ENCODE data around the gene OST4. TPM values are rescaled to one million over a fixed set of nuclear protein-coding genes. Genes with fewer than 3 reads are reported as not detected.

OST4 gene
- total RNA-seq, 1 donor from 2014 or later, result 209 TPM

DNA sequence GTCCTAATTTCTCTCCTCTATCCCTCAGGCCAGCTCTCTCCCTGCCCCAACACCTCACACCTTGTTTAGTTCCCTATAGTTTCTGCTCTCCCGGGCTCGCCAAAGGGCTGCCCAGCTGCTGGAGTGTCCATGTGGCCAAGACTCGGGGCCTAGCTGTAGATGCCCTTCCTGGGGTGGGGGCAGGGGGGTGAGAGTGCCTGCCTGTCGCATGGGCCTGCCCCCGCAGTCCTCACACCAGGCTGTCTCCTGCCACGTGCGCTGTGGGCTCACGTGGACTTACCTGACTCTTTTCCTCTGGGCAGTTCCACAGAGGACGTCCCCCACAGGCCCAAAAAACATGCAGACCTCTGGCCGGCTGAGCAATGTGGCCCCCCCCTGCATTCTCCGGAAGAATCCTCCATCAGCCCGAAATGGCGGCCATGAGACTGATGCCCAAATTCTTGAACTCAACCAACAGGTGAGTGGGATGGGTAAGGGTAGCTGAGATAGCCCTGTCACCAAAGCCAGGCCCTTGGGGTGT is 46.1 kb downstream of the OST4 start:
- no peak for DNase-seq

DNA sequence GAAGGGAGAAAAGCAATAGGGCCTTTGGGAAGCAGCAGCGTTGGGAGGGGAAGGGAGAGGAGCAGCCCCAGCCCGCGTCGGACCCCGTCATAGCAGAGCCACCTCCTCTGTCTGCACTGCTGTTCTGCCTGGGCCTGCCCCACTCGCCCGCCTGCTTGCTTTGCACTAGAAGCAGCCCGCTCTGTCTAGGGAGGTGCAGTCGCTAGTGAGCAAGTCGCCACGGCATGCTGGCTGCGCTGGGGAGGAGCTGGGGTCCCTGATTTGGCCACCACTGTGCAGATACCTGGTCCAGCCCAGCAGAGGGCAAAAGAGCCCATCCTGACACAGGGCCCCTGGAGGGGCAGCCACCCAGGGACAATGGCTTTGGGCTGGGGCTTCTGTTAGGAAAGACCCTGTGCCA is 46.6 kb downstream of the OST4 start:
- no peak for DNase-seq

DNA sequence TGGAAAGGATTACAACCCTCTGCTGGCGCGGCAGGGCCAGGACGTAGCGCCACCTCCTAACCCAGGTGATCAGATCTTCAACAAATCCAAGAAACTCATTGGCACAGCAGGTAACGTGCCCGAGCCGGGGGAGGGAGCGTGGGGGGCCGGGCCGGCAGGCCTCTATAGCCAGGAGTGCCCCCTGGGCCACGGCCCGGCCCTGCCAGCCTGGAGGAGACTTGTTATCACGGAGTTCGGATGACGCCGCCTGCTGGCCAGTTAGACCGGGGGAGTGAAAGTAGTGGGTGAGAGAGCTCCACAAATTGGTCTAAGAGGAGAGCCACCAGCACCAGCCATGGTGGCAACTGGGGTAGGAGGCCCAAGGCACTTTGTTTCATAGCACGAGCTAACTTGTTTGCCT is 47.3 kb downstream of the OST4 start:
- no peak for DNase-seq

DNA sequence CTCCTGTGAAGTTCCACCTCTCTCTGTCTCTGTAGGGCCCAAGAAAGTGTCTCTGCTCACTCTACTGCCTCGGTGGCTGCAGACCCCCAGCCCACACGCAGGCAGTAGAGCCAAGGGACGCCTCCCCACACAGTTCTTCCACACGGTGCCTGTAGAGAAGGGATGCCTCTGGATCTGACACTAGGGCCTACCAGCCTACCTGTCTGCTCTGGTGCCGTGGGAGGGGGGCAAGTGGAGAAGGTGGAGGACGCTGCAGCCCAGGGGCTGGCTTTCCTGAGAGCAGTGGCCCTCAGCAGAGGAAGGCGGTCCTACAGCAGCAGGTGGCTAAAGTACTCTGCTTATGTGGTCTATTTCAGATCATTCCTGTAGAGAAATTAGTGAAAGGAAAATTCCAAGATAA is 47.7 kb downstream of the OST4 start:
- DNase-seq, result no peak

DNA sequence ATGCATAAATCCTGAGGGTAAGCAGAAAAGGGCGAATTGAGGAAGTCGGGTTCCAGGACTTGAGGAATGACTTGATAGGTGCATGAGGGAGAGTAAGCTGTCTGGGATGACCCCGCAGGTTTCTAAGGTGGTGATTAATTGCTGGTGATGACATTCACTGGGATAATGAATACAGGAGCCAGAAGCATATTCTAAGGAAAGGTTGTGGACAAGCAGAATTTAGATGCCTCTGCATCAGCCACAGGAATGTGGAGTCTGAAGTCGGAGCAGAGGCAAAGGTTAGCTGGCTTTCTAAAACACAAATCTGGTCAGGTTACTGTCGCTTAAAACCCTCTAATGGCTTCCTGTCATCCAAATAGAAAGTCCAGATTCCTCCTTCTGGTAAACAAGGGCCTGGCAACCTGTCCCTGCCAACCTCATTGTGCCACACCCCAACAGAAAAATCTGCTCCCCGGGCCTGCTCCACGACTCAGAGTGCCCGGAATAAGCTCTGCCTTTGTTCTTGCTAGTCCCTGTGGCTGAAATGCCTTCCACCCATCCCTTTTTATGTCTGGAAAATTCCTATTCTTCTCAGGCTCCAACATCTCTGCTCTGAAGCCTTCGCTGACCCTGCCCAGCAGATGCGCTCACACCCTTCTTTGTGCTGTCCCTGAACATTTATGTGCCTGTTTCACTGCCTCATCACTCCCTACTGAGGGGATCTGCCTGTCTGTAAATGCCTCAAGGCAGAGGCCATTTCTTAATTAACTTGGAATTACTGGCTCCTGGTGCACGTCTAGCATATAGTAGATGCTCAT is 50.0 kb downstream of the OST4 start:
- no peak for DNase-seq

Other genes starting within 250 kb of the OST4 start
- 3.3 TPM for gene DPYSL5, start 223.5 kb downstream of the OST4 start, total RNA-seq
- gene MAPRE3, start 101.0 kb downstream of the OST4 start, total RNA-seq, result 4.0 TPM
- 21.0 TPM for gene TMEM214, start 38.7 kb downstream of the OST4 start, total RNA-seq
- gene AGBL5, start 20.0 kb downstream of the OST4 start, total RNA-seq, result 8.9 TPM
- 82.0 TPM for gene EMILIN1, start 7.0 kb upstream of the OST4 start, total RNA-seq
- gene KHK, start 15.1 kb upstream of the OST4 start, total RNA-seq, result 1.6 TPM
- gene CGREF1, start 47.5 kb upstream of the OST4 start, total RNA-seq, result 1.6 TPM
- 1.3 TPM for gene ABHD1, start 52.2 kb upstream of the OST4 start, total RNA-seq
- gene PREB, start 63.0 kb upstream of the OST4 start, total RNA-seq, result 52.6 TPM
- gene PRR30, start 67.8 kb upstream of the OST4 start, total RNA-seq, result not detected
- not detected for gene TCF23, start 77.3 kb upstream of the OST4 start, total RNA-seq
- gene ATRAID, start 140.4 kb upstream of the OST4 start, total RNA-seq, result 114 TPM
- 26.1 TPM for gene SLC5A6, start 140.6 kb upstream of the OST4 start, total RNA-seq
- 33.7 TPM for gene CAD, start 145.7 kb upstream of the OST4 start, total RNA-seq
- not detected for gene SLC30A3, start 191.4 kb upstream of the OST4 start, total RNA-seq
- gene DNAJC5G, start 203.8 kb upstream of the OST4 start, total RNA-seq, result not detected
- gene TRIM54, start 210.8 kb upstream of the OST4 start, total RNA-seq, result 40.5 TPM
- gene UCN, start 236.8 kb upstream of the OST4 start, total RNA-seq, result not detected